GM19372 (cell line): Measurements from ENCODE around the gene LAMA3.
A peak's percentile ranks its signal among the peaks of the same experiment; 100 is the strongest.

Source experiments
- ATAC-seq: cut with Tn5 transposase; IDR thresholded peaks from one replicate; pipeline ENCODE4 v1.9.1; 2021; ENCODE audit warnings: mild to moderate bottlenecking, low read depth, moderate library complexity; ENCODE audit not compliant: unreplicated experiment

LAMA3 gene

GRCh38 chr18:23667114-23667513, 22.1 kb upstream of the LAMA3 start:
- no peak for ATAC-seq

- no peak for ATAC-seq
These were observed 20.5 kb upstream of the LAMA3 start for GRCh38 chr18:23668731-23669130.

- no peak for ATAC-seq
These were observed 20.0 kb upstream of the LAMA3 start for GRCh38 chr18:23669202-23669766.

DNA sequence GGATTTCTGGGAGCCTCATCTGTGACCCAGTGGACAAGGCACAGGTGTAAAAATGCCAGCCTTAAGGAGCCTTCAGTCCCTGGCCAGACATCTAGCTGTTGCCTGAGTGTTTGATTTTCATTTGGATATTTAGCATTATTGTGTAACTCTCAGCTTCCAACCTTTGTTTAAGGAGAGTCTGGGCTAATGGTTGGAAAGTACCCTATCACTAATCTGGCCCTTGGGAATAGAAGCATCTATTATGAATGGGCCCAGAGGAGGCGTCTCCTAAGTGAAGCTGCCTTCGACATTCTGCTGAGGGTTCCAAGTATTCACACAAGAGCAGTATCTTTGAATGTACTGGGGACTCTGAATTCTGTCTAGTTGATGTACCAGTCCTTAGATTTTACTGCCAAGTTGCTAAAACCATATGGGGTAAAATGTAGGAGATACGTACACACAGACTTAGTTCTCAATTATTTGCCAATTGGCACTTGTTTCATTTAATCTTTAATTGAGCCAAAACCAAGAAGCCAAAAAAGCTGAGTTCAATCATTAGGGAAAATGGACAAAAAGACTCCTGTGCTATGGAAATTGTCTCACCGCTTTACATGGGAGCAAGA, 19.3 kb upstream of the LAMA3 start:
- ATAC-seq: no peak

DNA sequence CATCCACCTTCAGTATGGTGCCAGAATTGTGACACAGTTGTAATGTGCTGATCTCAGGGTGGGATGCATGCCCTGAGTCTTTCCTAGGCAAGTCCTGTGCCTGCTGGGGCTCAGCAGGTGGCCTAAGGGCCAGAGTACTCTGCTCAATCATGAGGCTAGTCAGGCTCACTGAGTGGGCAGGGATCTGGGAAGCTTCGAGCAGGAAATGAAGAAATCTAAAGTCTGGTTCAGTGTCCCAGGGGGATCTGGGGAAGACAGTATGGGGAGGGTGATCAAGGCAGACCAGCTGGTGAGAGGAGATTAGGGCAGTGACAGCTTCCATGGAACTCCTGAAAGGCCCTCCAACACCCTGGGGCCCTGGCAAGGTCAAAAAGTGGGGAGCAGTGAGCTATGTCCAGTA, 17.7 kb upstream of the LAMA3 start:
- no peak for ATAC-seq

- no peak for ATAC-seq
These were observed 15.5 kb upstream of the LAMA3 start for GRCh38 chr18:23673725-23674124.

DNA sequence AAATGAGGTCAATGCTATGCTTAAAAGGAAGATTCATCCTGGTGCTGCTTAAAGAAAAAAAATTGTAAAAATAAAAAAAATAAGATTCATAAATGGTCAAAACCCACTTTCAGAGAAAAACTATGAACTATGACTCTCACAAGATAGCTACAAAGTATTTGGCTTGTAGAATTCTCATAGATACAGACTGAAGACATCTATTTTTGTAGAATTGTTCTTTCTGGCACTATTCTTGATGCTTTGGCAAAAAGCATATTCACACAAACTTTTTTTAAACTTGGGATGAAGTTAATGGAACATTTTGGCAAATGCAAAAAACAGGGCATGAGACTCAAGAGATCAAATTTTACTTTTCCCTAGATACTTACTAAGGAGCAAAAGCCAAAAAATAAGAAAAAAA, 14.0 kb upstream of the LAMA3 start:
- ATAC-seq: no peak

GRCh38 chr18:23675896-23676295, 13.4 kb upstream of the LAMA3 start:
- ATAC-seq: no peak

GRCh38 chr18:23682045-23682444, 7.2 kb upstream of the LAMA3 start:
- no peak for ATAC-seq

GRCh38 chr18:23682472-23682871, 6.8 kb upstream of the LAMA3 start:
- no peak for ATAC-seq

DNA sequence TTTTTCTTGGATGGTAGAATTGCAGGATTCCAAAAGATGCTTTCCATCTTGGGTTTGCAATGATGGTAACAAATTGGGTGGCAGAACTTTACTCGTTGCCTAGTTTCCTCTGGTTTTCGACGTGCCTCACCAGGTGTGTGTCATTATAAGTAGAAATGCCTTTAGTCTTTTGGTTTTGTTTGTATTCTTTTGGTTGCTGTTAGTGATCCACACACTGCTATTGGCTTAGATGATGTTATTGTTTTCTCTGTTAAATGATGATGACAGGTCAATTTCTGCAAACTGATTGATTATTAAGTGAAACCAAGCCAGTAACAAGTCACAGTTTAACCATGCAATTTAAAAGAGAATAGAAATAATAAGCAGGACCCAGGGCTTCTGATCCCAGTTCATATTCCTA, 6.1 kb upstream of the LAMA3 start:
- ATAC-seq: no peak

GRCh38 chr18:23683671-23684070, 5.6 kb upstream of the LAMA3 start:
- ATAC-seq: no peak

- no peak for ATAC-seq
These were observed 4.6 kb upstream of the LAMA3 start for GRCh38 chr18:23684515-23685197.

DNA sequence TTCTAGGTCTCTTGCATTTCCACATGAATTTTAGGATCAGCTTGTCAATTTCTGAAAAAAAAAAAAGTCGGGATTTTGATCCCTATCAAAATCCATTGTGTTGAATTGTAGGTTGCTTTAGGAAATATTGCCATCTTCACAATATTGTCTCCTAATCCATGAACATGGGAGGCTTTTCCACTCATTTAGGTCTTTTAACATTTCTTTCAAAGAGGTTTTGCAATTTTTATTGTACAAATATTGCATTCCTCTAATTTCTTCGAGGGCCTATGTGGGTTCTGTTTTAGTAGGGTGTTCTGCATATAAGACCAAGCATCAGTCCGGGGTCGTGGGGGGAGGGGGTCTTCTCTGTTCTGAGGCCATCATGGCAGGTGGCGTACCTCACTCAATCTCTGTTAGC, 725 bp upstream of the LAMA3 start:
- no peak for ATAC-seq

GRCh38 chr18:23689616-23690504, 607 bp downstream of the LAMA3 start:
- ATAC-seq: peak; percentile 36

DNA sequence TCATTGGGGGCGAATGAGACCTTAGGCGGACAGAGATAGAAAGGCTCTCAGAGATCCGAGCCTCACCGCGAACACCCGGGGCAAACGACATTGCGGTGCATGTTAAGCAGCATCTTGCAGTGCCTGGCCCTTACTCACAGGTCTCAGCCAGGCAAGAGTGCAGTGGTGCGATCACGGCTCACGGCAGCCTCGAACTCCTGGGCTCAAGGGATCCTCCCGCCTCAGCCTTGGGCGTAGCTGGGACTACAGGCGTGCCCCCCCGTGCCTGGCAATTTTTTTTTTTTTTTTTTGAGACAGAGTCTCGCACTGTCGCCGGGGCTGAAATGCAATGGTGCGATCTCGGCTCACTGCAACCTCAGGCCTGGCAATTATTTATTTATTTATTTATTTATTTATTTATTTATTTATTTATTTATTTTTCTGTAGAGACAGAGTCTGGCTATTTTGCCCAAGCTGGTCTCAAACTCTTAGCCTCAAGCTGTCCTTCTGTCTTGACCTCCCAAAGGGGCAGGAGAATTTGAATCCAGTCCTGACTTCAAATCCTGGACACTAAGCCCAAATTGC, 1.3 kb downstream of the LAMA3 start:
- no peak for ATAC-seq

GRCh38 chr18:23693846-23694245, 4.6 kb downstream of the LAMA3 start:
- ATAC-seq: no peak

DNA sequence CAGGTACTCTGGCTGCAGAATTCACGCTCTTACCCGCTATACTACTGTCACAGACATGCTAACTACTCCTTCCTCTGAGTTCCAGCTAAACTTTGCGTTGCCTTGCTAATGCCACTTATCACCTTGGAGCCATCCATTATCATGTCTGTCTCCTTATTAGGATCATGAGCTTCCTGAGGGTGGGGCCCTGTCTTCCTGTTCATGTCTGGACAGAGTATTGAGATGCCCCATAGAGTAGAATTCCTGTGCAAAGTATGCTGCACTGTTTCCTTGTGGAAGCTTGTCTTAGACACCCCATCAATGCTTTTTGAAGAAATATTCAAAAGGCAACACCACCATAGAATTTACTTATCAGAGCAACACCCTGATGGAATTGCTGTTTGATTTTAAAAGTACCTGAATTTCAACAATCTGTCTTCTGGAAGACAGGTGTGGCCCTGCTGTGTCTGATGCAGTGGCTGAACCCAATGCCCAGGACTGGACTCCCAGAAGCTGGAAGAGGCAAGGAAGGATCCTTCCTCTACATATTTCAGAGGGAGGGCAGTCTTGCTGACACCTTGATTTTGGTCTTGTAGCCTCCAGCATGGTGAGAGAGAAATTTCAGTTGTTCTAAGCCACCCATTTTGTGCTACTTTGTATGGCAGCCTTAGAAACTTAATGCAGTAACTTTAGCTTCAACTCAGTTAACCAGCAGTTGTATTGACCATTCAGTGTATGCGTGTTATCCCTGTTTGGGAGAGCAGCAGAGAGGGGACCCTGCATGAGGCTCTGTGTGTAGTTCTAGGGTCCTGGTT, 5.6 kb downstream of the LAMA3 start:
- ATAC-seq: no peak

GRCh38 chr18:23701017-23701416, 11.8 kb downstream of the LAMA3 start:
- no peak for ATAC-seq

- no peak for ATAC-seq
These were observed 12.4 kb downstream of the LAMA3 start for GRCh38 chr18:23701544-23702064.
